Measurements from ENCODE around the gene GPR160.
A peak's percentile ranks its signal among the peaks of the same experiment; 100 is the strongest.
"Not testable (repeated sequence)": the region's sequence is repeated elsewhere in the genome, so short reads cannot be mapped to it uniquely, and the experiment has no call there.

Gene GPR160

DNA sequence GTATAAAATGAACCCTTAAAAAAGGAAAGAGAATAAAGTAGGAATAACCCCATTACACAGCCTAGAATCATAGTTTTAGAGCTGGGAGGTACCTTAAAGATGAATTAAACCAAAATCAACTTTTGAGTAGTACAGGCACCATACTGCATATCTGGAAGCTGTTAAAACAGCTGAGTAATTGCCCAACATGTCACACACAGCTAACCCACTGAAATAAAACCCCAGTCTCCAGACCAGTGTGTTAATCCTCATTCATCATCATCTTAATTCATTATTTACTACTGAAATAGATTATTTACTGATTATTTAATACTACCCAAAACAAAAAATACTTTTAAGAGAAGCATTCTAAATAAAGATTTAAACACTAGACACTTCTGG is 52.8 kb downstream of the GPR160 start:
- Mint-ChIP-seq H3K9me3 (no peaks in the 10 kb centered on the region), H3K4me1 (peaks cover 0 to 1% of the 10 kb centered on the region in 2 donors), H3K27me3 (no peaks in the 10 kb centered on the region), H3K4me3 (no peak overlapping the region), H3K27ac (no peak overlapping the region), H3K36me3 (peaks cover 22 to 38% of the 10 kb centered on the region in 2 donors)
- no peak for DNase-seq
- ATAC-seq (replicated peaks): no peak

DNA sequence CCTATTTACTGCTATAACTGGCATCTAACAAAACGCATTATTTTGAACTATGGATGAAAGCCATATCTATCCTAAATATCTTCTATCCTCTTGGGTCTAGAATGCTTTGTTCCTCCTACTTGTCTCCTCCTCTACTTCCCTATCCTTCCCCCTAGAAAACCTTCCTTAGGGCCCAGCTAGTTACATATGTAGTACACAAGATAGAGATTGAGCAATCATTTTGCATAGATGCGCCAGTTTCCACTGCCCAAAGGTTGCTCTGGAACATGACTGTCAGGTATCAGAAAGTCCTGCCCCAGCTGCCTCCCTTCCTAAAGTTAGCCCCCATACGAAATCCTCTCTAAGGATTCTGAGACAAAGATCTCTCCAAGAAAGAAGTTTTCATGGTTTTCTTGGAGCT is 55.1 kb downstream of the GPR160 start:
- H3K4me1 Mint-ChIP-seq: peaks cover 0 to 1% of the 10 kb centered on the region in 2 donors
- no peaks in the 10 kb centered on the region for H3K9me3 Mint-ChIP-seq
- no peak for DNase-seq
- no peaks in the 10 kb centered on the region for H3K27me3 Mint-ChIP-seq
- no peak for ATAC-seq (replicated peaks)
- H3K4me3 Mint-ChIP-seq: no peak overlapping the region
- no peak overlapping the region for H3K27ac Mint-ChIP-seq
- H3K36me3 Mint-ChIP-seq: peaks cover 19 to 40% of the 10 kb centered on the region in 2 donors

DNA sequence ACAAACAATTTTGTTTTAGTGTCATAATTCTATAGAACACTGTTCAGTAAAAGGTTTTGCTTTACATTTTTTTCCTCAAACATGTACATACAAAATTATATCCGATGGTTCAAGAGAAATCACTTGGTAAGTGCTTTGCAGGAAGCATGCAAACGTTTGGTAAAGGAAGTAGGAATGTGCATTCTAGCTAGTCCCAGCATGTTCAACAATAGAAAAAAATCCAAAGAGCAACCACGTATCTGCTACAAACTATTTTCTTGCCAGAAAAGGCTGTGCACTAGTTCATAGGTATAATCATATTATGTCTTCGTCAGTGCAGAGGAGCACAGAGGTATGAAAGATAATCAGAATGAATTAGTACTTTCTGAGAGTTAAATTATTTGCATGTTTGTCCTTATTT is 58.0 kb downstream of the GPR160 start:
- ATAC-seq (replicated peaks): no peak
- Mint-ChIP-seq H3K36me3 (peaks cover 22 to 51% of the 10 kb centered on the region in 2 donors), H3K4me3 (no peak overlapping the region), H3K4me1 (peaks cover 0 to 7% of the 10 kb centered on the region in 2 donors), H3K9me3 (no peaks in the 10 kb centered on the region), H3K27ac (no peak overlapping the region), H3K27me3 (no peaks in the 10 kb centered on the region)
- no peak for DNase-seq

DNA sequence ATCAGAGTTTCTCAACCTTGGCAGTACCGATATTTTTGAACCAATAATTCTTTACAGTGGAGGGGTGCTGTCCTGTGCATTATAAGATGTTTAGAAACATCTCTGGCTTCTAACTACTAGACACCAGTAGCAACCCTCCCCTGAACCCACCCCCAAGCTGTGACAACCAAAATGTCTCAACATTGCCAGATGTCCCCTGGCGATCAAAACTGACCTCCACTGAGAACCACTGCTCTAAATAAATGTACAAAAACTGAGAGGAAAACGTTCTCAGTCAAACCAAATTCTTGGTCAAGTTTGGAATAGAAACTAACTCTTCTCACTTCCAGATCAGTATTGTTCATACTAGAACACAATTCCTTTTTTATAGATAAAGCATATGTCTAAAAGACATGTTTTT is 58.5 kb downstream of the GPR160 start:
- ATAC-seq (replicated peaks) (no peak), DNase-seq (no peak)
- Mint-ChIP-seq H3K27me3 (no peaks in the 10 kb centered on the region), H3K9me3 (no peaks in the 10 kb centered on the region), H3K4me1 (peaks cover 0 to 7% of the 10 kb centered on the region in 2 donors), H3K36me3 (peaks cover 20 to 47% of the 10 kb centered on the region in 2 donors), H3K4me3 (no peak overlapping the region), H3K27ac (no peak overlapping the region)

DNA sequence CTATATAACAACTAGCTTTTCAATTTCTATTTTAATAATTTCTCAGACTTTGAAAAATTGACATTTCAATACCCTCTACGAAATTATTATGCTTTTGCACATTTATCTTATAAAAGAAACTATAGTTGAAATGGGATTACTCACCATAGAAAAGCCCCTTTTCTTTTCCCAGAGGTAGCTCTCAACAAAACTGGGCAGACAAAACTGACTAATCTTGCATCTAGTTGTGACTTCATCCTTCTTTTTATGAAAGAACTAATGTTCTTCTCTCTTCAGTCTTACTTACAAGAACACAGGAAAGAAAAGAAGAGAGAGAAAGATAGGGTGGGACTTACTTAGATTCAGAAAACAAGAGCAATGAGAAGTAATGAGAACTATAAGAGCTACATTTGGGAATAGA is 61.0 kb downstream of the GPR160 start:
- Mint-ChIP-seq H3K27ac (no peak overlapping the region), H3K4me3 (no peak overlapping the region), H3K9me3 (no peaks in the 10 kb centered on the region), H3K36me3 (peaks cover 18 to 51% of the 10 kb centered on the region in 2 donors), H3K4me1 (peaks cover 0 to 8% of the 10 kb centered on the region in 2 donors), H3K27me3 (no peaks in the 10 kb centered on the region)
- DNase-seq: no peak
- no peak for ATAC-seq (replicated peaks)

DNA sequence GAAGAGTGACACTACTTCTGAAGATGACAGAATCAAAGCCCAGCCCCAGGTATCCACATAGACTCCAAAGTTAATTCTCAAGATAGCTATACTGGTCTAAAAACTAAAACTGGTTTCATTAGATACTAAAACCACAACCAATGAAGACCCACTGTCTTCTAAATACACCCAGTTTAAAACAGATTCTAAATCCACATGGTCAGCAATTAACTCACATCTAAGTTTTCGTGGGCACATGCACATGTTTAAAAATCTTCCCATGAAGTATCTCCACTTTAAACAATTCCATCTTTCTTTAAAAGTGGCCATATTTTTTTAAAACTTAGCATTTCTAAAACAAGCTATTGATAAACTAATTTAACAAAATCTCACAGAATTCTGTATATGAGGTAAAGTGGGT is 63.1 kb downstream of the GPR160 start:
- Mint-ChIP-seq H3K9me3 (no peaks in the 10 kb centered on the region), H3K27ac (no peak overlapping the region), H3K4me3 (no peak overlapping the region), H3K4me1 (peaks cover 0 to 8% of the 10 kb centered on the region in 2 donors), H3K27me3 (no peaks in the 10 kb centered on the region), H3K36me3 (peaks cover 12 to 32% of the 10 kb centered on the region in 2 donors)
- DNase-seq (no peak), ATAC-seq (replicated peaks) (no peak)

DNA sequence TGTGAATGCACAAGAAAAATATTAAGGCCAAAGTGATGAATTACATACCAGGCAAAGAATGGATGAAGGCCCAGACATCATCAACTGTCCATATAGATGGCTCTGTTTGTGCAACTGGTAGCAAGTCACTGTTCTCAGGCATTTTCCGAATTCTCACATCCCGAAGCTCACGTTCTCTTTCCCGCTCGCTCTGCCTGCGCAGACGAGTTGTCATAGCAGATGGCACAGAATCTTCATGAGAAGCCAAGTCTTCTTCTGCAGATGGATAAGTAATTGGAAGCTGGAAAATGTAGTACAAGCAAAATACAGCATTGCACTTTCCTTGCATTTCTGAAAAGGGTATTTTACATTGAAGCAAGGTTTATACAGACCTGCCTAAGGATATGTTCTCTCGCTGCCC is 64.6 kb downstream of the GPR160 start:
- no peaks in the 10 kb centered on the region for H3K27me3 Mint-ChIP-seq
- peaks cover 12 to 28% of the 10 kb centered on the region in 2 donors for H3K36me3 Mint-ChIP-seq
- H3K4me1 Mint-ChIP-seq: peaks cover 0 to 8% of the 10 kb centered on the region in 2 donors
- ATAC-seq (replicated peaks) (no peak), DNase-seq (no peak)
- no peak overlapping the region for H3K4me3 Mint-ChIP-seq
- H3K27ac Mint-ChIP-seq: peak overlapping the region; percentile 25
- no peaks in the 10 kb centered on the region for H3K9me3 Mint-ChIP-seq

DNA sequence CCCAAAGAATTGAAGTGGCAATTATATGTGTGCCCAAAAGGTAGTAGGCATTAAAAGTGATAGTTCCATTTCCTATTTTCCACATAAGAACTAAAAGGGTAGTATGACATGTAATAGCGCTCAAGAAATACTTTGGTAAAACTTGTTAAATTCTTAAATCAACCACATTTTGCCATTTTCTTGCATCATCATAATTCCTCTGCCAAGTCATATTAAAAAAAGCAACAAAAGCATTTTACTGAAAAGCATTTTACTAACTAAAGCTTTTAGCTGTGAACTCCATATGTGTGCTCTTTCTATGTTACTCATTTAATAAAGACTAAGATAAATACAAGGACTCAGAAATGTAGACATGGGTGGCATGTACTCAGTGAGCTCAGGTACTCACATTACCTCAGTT is 70.1 kb downstream of the GPR160 start:
- Mint-ChIP-seq H3K4me3 (no peak overlapping the region), H3K4me1 (peaks cover 8 to 10% of the 10 kb centered on the region in 2 donors), H3K36me3 (peaks cover 19 to 31% of the 10 kb centered on the region in 2 donors), H3K9me3 (no peaks in the 10 kb centered on the region), H3K27ac (peak overlapping the region; percentile 34), H3K27me3 (no peaks in the 10 kb centered on the region)
- ATAC-seq (replicated peaks) (no peak), DNase-seq (no peak)

DNA sequence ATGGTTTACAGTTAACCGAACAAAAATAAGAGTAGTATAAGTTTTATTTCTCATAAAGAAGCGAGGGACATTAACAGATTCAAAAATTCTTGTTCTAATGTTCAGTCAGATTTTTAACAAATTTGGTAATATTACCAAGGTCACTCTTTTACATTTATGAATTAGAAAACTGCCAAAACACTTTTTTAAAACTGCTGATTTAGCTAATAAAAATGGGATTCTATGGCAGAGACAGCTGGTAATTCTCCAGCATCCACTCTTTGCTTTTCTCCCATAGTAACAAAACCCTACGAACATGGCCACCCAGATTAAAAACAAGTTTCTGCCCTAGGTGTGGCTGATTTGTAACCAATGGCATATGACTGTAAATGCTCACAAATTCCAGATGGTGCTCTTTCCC is 71.2 kb downstream of the GPR160 start:
- Mint-ChIP-seq H3K27ac (no peak overlapping the region), H3K9me3 (no peaks in the 10 kb centered on the region), H3K27me3 (no peaks in the 10 kb centered on the region), H3K4me3 (no peak overlapping the region), H3K36me3 (peaks cover 23 to 36% of the 10 kb centered on the region in 2 donors), H3K4me1 (peaks cover 8 to 10% of the 10 kb centered on the region in 2 donors)
- ATAC-seq (replicated peaks) (no peak), DNase-seq (no peak)

DNA sequence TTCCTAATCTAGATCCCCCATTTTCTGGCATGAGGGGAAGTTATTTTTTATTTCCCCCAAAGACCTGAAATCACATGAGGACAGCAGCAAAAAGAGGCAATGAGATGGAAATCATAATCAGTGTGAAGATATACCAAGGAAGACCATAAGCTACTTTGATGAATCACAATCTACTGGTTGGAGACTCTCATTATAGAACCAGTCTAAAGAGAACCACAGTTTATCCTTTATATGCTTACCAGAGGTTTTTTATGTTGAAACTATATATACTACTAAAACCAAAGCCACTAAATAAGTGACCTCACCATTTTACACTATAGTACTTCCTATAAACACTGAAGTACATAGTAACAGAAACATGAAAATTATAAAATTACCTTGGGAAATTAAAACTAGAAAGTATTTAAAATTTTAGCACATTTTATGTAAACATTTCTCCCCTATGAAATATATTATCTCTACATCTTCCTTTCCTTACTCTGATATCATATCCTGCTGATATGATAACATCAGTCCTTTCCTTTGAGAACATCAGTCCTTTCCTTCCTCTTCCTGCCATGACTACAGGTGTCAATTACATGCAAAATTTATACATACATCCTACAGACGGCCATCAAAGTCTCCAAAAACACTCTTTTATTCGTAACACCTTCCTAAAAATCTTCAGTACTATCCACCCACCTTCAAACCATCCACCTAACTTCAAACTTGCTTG is 71.9 kb downstream of the GPR160 start:
- ATAC-seq (replicated peaks): no peak
- H3K4me1 Mint-ChIP-seq: peaks cover 8 to 10% of the 10 kb centered on the region in 2 donors
- peaks cover 25 to 36% of the 10 kb centered on the region in 2 donors for H3K36me3 Mint-ChIP-seq
- peak overlapping the region; percentile 32 for H3K27ac Mint-ChIP-seq
- H3K4me3 Mint-ChIP-seq: no peak overlapping the region
- no peaks in the 10 kb centered on the region for H3K27me3 Mint-ChIP-seq
- no peaks in the 10 kb centered on the region for H3K9me3 Mint-ChIP-seq
- DNase-seq: no peak

DNA sequence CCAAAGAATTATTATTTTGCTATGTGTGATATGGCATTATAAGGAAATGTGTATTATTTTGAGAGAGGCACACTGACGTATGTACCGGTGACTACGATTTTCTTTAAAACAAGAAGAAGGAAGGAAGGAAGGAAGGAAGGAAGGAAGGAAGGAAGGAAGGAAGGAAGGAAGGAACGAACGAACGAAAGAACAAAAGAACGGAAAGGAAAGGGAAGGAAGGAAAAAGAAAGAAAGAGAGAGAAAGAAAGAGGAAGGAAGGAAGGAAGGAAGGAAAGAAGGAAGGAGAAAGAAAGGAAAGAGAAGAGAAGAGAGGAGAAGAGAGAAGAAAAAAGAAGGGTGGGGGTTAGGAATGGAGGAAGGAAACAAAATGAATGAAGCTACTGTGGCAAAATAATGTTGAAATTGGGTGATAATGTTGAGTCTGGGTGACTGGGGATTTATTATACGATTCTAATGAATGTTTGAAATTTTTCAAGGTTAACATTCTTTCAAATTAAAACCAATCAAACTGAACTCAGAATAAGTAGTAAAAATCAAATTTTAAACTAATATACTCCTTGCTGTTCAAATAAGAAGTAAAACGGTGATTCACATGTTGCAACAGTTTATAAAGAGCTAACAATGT is 73.5 kb downstream of the GPR160 start:
- no peaks in the 10 kb centered on the region for H3K27me3 Mint-ChIP-seq
- H3K36me3 Mint-ChIP-seq: peaks cover 28 to 41% of the 10 kb centered on the region in 2 donors
- no peaks in the 10 kb centered on the region for H3K9me3 Mint-ChIP-seq
- DNase-seq: no peak
- H3K4me1 Mint-ChIP-seq: peaks cover 8 to 10% of the 10 kb centered on the region in 2 donors
- ATAC-seq (replicated peaks): no peak
- no peak overlapping the region for H3K27ac Mint-ChIP-seq
- H3K4me3 Mint-ChIP-seq: no peak overlapping the region

DNA sequence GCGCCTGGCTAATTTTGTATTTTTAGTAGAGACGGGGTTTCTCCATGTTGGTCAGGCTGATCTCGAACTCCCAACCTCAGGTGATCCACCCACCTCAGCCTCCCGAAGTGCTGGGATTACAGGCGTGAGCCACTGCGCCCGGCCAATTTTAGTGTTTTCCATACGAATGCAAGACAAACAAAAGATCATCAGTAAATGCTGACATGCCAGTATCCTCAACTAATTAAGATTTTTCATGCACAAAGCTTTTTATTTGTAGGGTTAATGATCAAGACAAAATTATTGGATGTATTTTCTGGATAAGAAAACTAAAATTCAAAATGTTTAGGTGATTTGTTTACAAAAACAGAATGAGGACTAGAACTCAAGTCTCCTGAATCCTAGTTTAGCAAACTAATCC is 76.4 kb downstream of the GPR160 start:
- Mint-ChIP-seq H3K4me1 (peaks cover 8 to 17% of the 10 kb centered on the region in 2 donors), H3K36me3 (peaks cover 26 to 36% of the 10 kb centered on the region in 2 donors)
- H3K27ac Mint-ChIP-seq; ATAC-seq (replicated peaks); H3K27me3 Mint-ChIP-seq; DNase-seq; H3K4me3 Mint-ChIP-seq; H3K9me3 Mint-ChIP-seq: not testable (repeated sequence)

DNA sequence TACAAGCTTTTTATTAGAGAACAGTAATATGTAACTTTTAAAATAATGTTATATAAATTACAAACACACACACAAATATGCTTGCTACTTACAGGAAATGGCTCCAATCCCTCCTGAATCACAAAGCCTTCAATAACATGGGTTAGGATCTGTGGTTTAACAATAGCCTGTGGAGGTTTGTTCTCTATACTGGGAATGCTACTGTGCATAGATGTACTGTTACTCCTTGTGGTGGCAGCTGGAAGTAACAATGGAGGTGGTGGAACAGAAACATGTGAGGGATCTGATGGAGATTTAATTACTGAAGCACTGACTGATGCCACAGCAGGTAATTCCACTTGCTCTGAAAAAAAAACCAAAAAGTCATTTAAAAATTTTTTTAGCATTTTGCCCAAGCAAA is 79.3 kb downstream of the GPR160 start:
- peaks cover 0 to 8% of the 10 kb centered on the region in 2 donors for H3K4me1 Mint-ChIP-seq
- no peaks in the 10 kb centered on the region for H3K27me3 Mint-ChIP-seq
- ATAC-seq (replicated peaks): no peak
- no peak for DNase-seq
- peaks cover 20 to 27% of the 10 kb centered on the region in 2 donors for H3K36me3 Mint-ChIP-seq
- H3K9me3 Mint-ChIP-seq: no peaks in the 10 kb centered on the region
- no peak overlapping the region for H3K4me3 Mint-ChIP-seq
- H3K27ac Mint-ChIP-seq: peak overlapping the region; percentile 5

DNA sequence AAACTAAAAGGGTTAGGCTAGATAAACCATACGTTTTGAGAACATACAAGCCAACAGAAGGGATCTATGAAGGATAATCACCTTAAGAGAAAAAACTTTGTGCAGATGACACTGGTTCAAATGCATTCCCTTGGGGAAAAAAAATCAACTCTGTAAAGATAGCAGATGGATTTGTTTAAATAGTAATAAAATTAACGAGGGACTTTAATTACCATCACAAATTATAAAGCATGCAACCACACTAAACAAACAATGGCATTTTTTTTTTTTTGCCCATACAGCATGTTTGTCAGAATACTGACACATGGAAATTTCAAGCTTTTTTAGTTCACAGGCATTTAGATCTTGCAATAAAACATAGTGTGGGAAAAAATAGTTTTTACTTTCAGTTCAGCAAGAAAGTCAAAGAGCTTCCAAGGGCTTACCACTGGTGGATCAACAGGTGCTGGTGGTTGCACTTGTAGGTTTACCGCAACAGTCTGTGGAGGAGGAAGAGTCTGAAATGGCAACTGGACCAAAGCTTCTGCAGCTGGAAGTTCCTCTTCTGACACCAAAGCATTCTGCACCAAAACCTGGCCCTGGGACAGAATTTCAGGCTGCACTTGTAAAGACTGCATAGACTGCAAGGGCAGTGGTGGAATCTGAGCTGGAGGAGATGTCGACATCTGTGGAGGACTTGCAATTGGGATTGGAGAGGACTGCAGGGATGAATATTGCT is 90.6 kb downstream of the GPR160 start:
- H3K9me3 Mint-ChIP-seq: peaks cover 0 to 2% of the 10 kb centered on the region in 2 donors
- peak; percentile 83 to 85 for ATAC-seq (replicated peaks)
- H3K27me3 Mint-ChIP-seq: no peaks in the 10 kb centered on the region
- DNase-seq: peak; percentile 35
- peaks cover 11 to 14% of the 10 kb centered on the region in 2 donors for H3K4me1 Mint-ChIP-seq
- H3K27ac Mint-ChIP-seq: peak overlapping the region; percentile 75
- peaks cover 26 to 28% of the 10 kb centered on the region in 2 donors for H3K36me3 Mint-ChIP-seq
- peak overlapping the region; percentile 18 to 35 for H3K4me3 Mint-ChIP-seq

All from stimulated activated naive B cell treated with anti-CD40 and anti-IgM and Interleukin-4, amounts not matched to agents 10 μg/mL and 1 μg/mL and 100 μg/mL, for 72 hours (primary cell).